Liver (tissue), 3 donors: ENCODE data around the gene P2RX3.

ENCODE experiments used
- CTCF ChIP-seq: fragments of 150-350 bp; IDR thresholded peaks from 2 replicates; pipeline ENCODE4 v1.5.1; 2017; ENCODE audit warnings: improper control_type of control experiment, low read depth, low read length; ENCODE audit not compliant: missing input control
- EGR1 ChIP-seq, 2 donors: IDR thresholded peaks; 2 replicates each; pipeline ENCODE4 v1.6.1; 2016 to 2018; ENCODE audit warnings: antibody characterized with exemption in 2 of 2, low read depth in 2 of 2
- GABPA ChIP-seq, 2 donors: IDR thresholded peaks in 1 of 2; conservative IDR thresholded peaks in 1 of 2; 2 replicates each; pipeline ENCODE4 v1.6.1; 2016; ENCODE audit warnings: antibody characterized with exemption in 2 of 2, mild to moderate bottlenecking in 1 of 2, moderate library complexity in 1 of 2
- JUND ChIP-seq, 2 donors: IDR thresholded peaks; 2 replicates each; pipeline ENCODE4 v1.6.1; 2016; ENCODE audit warnings: antibody characterized with exemption in 2 of 2
- MAX ChIP-seq: IDR thresholded peaks from 2 replicates; pipeline ENCODE4 v1.6.1; 2016; ENCODE audit warnings: antibody characterized with exemption
- NR2F2 ChIP-seq: IDR thresholded peaks from 2 replicates; pipeline ENCODE4 v1.6.1; 2016; ENCODE audit warnings: antibody characterized with exemption
- RAD21 ChIP-seq, 2 donors: IDR thresholded peaks; 2 replicates each; pipeline ENCODE4 v1.6.1; 2016; ENCODE audit warnings: antibody characterized with exemption in 2 of 2, mild to moderate bottlenecking in 2 of 2
- REST ChIP-seq: IDR thresholded peaks from 2 replicates; pipeline ENCODE4 v1.6.1; 2016; ENCODE audit warnings: antibody characterized with exemption, mild to moderate bottlenecking
- RXRA ChIP-seq, 2 donors: IDR thresholded peaks; 2 replicates each; pipeline ENCODE4 v1.6.1; 2017 to 2018; ENCODE audit warnings: antibody characterized with exemption in 2 of 2, mild to moderate bottlenecking in 1 of 2
- donor health status: healthy.
- donor health status: healthy.

GRCh38 chr11:57391111-57391510, 53.0 kb downstream of the P2RX3 start:
- TF ChIP-seq CTCF (no peak), RXRA (IDR thresholded peaks at IDR 0.05) (no peak), JUND (IDR thresholded peaks at IDR 0.05) (no peak), REST (no peak), RAD21 (IDR thresholded peaks at IDR 0.05) (no peak), MAX (no peak), EGR1 (IDR thresholded peaks at IDR 0.05; ENCODE audit: low read depth in 2 of 2) (no peak), GABPA (IDR thresholded peaks at IDR 0.05 in 1 of 2, conservative IDR thresholded peaks at IDR 0.05 in 1 of 2) (no peak), NR2F2 (no peak)
